GM12873 (cell line): ENCODE data around the gene KIF1B.

Experiments
- CTCF ChIP-seq: IDR thresholded peaks from 2 replicates; pipeline ENCODE4 v1.5.1; 2012; ENCODE audit warnings: low read depth, mild to moderate bottlenecking, moderate library complexity, low read length, control low read depth; ENCODE audit not compliant: insufficient read depth; ENCODE audit errors: missing control alignments

Gene KIF1B

DNA sequence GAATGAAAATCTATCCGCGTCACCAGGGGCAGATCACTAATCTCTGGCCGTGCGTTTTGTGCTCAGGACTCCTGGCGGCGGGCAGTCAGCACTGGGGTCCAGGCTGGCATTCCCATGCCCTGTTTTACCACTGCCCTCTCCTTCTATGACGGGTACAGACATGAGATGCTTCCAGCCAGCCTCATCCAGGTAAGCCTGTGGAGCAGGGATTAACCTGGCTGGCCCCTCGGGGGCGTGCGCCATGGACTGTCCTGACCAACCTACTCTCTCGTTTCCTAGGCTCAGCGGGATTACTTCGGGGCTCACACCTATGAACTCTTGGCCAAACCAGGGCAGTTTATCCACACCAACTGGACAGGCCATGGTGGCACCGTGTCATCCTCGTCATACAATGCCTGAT, 209.0 kb downstream of the KIF1B start:
- no peak for TF ChIP-seq CTCF

DNA sequence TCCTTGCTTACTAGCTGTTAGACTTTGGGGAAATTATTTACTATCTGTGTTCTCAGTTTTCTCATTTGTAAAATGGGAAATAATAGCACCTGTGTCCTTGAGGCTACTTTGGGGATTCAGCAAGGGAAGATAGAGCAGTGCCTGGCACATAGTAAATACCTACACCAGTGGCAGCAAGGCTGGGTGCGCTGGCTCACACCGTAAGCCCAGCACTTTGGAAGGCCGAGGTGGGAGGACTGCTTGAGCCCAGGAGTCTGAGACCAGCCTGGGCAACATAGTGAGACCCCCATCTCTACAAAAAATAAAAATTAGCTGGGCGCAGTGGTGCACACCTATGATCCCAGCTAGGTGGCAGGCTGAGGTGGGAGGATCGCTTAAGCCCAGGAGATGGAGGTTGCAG, 211.3 kb downstream of the KIF1B start:
- no peak for TF ChIP-seq CTCF

DNA sequence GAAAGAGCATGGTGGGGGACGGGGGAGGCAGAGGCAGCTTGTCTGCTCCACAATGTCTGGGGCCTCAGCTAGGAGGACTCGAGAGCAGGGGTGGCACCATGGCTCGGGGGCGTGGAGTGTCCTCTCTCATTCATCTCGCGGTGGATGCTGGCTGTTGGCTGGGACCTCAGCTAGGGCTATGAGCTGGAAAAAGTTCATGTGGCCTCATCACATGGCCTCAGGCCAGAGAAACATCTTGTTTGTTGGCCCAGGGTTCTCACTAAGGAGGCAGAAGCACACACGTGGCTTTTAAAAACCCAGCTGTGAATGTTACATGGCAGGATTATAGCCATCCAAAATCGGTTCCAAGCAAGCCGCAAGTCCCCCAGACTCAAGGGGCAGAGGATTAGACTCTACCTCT, 213.7 kb downstream of the KIF1B start:
- no peak for TF ChIP-seq CTCF

DNA sequence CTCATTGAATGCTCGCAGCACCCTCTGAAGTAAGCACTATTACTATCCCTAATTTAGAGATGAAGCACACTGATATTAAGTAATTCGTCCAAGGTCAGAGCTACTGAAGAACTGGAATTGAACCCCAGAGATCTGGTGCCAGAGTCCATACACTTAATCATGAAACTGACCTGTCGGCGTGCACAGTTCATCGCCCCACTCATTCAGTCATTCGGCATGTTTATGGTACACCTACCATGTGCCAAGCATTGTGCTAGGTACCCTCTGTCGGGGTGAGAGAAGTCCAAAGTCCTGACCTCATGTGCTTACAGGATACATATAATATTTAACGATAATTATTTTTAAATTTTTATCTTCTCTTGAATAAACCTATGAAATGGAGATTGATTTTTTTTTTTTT, 214.3 kb downstream of the KIF1B start:
- TF ChIP-seq CTCF = no peak

DNA sequence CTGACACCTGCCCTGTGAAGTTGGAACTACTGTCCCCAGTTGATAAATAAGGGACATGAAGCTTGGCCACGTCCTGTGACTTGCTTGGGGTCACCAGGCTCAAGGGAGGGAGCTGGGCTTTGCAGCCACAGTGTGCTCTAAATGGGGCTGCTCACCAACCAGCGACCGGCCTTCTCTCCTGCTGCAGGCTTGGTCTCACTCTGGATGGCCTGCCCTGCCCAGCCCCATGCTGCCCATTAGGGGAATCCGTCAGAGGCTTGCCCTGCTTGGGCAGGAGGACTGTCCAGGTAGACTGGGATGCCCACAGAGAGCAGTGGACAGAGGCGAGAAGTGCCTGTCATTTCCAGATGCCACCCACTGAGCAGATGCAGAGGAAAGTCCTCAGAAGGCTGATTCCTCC, 218.6 kb downstream of the KIF1B start:
- TF ChIP-seq CTCF = no peak

GRCh38 chr1:10429868-10430215, 219.5 kb downstream of the KIF1B start:
- TF ChIP-seq CTCF = no peak

GRCh38 chr1:10430216-10431069, 220.1 kb downstream of the KIF1B start, which contains the start of gene CENPS:
CENPS (plus strand) TSS chr1:10430433; CDS start chr1:10430518, 85 bp downstream.
- TF ChIP-seq CTCF = peak; percentile 92
